Measurements from ENCODE around the gene GCSH.

GCSH gene

DNA sequence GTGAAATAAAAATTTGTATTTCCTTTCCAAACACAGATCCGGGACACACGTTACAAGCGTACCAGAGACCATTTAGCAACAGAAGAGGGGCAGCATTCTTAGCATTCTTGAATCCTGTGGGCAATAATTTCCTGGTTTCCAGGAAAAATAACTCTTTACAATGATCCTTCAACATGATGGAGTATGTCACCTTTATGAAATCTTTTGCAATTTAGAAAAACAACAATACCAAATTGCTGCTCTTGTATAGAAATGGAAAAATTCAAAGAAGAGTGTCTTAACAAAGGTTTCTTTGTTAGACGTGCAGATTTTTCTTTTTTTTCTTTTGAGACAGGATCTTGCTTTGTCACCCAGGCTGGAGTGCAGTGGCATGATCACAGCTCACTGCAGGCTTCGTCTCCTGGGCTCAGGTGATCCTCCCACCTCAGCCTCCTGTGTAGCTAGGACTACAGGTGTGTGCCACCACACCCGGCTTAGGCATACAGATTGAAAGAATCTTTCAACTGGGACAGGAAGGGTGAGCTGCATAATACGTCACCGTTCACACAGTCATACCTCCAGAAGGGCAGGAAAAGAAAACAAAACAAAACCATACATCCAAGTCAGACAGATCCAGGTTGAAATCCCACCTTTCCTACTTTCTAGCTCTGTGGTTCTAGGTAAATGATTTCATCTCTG lies 10.8 kb upstream of the GCSH start:
- Histone ChIP-seq H3F3A (ENCODE audit: control insufficient read depth, insufficient read depth) (no peaks in the 10 kb centered on the region), H3K36me3 (ENCODE audit: control insufficient read depth, low read length) (no peaks in the 10 kb centered on the region), H3K27me3 (ENCODE audit: control insufficient read depth, low read length) (no peaks in the 10 kb centered on the region; the same call in 1 of the 2 replicates), H3K9me3 (ENCODE audit: control insufficient read depth, insufficient read depth, low read length) (no peaks in the 10 kb centered on the region), H3K4me1 (ENCODE audit: control insufficient read depth, low read length) (no peaks in the 10 kb centered on the region), H3K27ac (ENCODE audit: low read depth, low read length) (no peak overlapping the region), H3K9me2 (replicated peaks; ENCODE audit: control insufficient read depth, low read length) (no peaks in the 10 kb centered on the region), H3K4me3 (ENCODE audit: low read length) (no peak overlapping the region), H3K4me2 (ENCODE audit: low read length) (no peak overlapping the region), H3K79me2 (ENCODE audit: control insufficient read depth, low read length) (no peaks in the 10 kb centered on the region), H4K20me1 (ENCODE audit: control insufficient read depth, insufficient read depth, low read depth, low read length) (no peaks in the 10 kb centered on the region)
- TF ChIP-seq, protein P1, sequence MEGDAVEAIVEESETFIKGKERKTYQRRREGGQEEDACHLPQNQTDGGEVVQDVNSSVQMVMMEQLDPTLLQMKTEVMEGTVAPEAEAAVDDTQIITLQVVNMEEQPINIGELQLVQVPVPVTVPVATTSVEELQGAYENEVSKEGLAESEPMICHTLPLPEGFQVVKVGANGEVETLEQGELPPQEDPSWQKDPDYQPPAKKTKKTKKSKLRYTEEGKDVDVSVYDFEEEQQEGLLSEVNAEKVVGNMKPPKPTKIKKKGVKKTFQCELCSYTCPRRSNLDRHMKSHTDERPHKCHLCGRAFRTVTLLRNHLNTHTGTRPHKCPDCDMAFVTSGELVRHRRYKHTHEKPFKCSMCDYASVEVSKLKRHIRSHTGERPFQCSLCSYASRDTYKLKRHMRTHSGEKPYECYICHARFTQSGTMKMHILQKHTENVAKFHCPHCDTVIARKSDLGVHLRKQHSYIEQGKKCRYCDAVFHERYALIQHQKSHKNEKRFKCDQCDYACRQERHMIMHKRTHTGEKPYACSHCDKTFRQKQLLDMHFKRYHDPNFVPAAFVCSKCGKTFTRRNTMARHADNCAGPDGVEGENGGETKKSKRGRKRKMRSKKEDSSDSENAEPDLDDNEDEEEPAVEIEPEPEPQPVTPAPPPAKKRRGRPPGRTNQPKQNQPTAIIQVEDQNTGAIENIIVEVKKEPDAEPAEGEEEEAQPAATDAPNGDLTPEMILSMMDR (IDR thresholded peaks at IDR 0.05; ENCODE audit: low read depth, low read length, poor library complexity, severe bottlenecking) = no peak
- no peak for TF ChIP-seq EZH2phosphoT487 (IDR thresholded peaks at IDR 0.05; ENCODE audit: borderline replicate concordance, low read length)

DNA sequence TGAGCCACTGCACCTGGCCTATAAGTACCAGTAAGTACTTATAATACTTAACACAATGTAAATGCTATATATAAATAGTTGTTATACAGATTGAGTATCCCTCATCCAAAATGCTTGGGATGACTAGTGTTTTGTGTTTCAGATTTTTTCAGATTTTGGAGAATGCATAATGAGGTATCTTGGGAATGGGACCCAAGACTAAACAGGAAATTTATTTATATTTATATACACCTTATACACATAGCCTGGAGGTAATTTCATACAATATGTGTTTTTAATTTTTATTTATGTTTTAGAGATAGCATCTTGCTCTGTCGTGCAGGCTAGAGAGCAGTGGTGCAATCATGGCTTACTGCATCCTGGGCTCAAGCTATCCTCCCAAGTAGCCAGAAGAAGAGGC lies 9.8 kb upstream of the GCSH start:
- no peaks in the 10 kb centered on the region for H3K4me1 ChIP-seq (ENCODE audit: control insufficient read depth, low read length)
- TF ChIP-seq EZH2phosphoT487 (IDR thresholded peaks at IDR 0.05; ENCODE audit: borderline replicate concordance, low read length) = no peak
- TF ChIP-seq, protein P1 (IDR thresholded peaks at IDR 0.05; ENCODE audit: low read depth, low read length, poor library complexity, severe bottlenecking) = no peak
- no peaks in the 10 kb centered on the region for H4K20me1 ChIP-seq (ENCODE audit: control insufficient read depth, insufficient read depth, low read depth, low read length)
- H3F3A ChIP-seq (ENCODE audit: control insufficient read depth, insufficient read depth) = no peaks in the 10 kb centered on the region
- no peaks in the 10 kb centered on the region for H3K9me2 ChIP-seq (replicated peaks; ENCODE audit: control insufficient read depth, low read length)
- no peaks in the 10 kb centered on the region for H3K36me3 ChIP-seq (ENCODE audit: control insufficient read depth, low read length)
- no peak overlapping the region for H3K27ac ChIP-seq (ENCODE audit: low read depth, low read length)
- no peaks in the 10 kb centered on the region for H3K79me2 ChIP-seq (ENCODE audit: control insufficient read depth, low read length)
- H3K4me2 ChIP-seq (ENCODE audit: low read length) = no peak overlapping the region
- H3K4me3 ChIP-seq (ENCODE audit: low read length) = no peak overlapping the region
- no peaks in the 10 kb centered on the region; the same call in 1 of the 2 replicates for H3K27me3 ChIP-seq (ENCODE audit: control insufficient read depth, low read length)
- H3K9me3 ChIP-seq (ENCODE audit: control insufficient read depth, insufficient read depth, low read length) = no peaks in the 10 kb centered on the region

DNA sequence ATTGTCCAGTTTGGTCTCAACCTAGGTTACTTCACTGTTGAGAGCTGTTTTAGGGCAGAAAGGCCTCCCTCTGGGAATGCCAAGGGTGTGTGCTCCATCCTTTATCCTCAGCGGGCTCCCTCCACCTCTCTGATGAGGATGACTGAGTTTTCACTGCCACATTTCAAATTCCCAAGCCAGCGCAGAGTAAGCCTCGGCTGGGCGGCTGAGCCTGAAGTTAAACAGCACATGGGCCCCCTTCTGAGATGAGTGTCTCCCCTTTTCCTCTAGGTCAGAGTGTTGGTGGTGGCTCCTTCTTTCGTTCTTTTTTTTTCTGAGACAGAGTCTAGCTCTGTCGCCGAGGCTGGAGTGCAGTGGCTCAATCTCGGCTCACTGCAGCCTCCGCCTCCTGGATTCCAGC lies 5.5 kb upstream of the GCSH start:
- Histone ChIP-seq H3K27me3 (ENCODE audit: control insufficient read depth, low read length) (no peaks in the 10 kb centered on the region; the same call in 1 of the 2 replicates), H3K36me3 (ENCODE audit: control insufficient read depth, low read length) (no peaks in the 10 kb centered on the region), H3K4me3 (ENCODE audit: low read length) (no peak overlapping the region), H3K9me3 (ENCODE audit: control insufficient read depth, insufficient read depth, low read length) (no peaks in the 10 kb centered on the region), H3K4me1 (ENCODE audit: control insufficient read depth, low read length) (peaks cover 3% of the 10 kb centered on the region), H3K27ac (ENCODE audit: low read depth, low read length) (no peak overlapping the region), H4K20me1 (ENCODE audit: control insufficient read depth, insufficient read depth, low read depth, low read length) (no peaks in the 10 kb centered on the region), H3K79me2 (ENCODE audit: control insufficient read depth, low read length) (no peaks in the 10 kb centered on the region), H3F3A (ENCODE audit: control insufficient read depth, insufficient read depth) (no peaks in the 10 kb centered on the region), H3K9me2 (replicated peaks; ENCODE audit: control insufficient read depth, low read length) (no peaks in the 10 kb centered on the region), H3K4me2 (ENCODE audit: low read length) (no peak overlapping the region)
- no peak for TF ChIP-seq EZH2phosphoT487 (IDR thresholded peaks at IDR 0.05; ENCODE audit: borderline replicate concordance, low read length)
- TF ChIP-seq, protein P1 (IDR thresholded peaks at IDR 0.05; ENCODE audit: low read depth, low read length, poor library complexity, severe bottlenecking) = no peak

Measured in DOHH2 (cell line).